DMS 273 (cell line): ENCODE data around the gene LIME1.

Source experiments
- DNase-seq: peaks from one replicate; lab custom pipeline; 2025; ENCODE audit not compliant: unreplicated experiment; lab: John Stamatoyannopoulos, UW

The LIME1 gene

GRCh38 chr20:63748934-63749270 lies 12.4 kb downstream of the LIME1 start:
- no peak for DNase-seq

GRCh38 chr20:63749597-63750508 lies 13.4 kb downstream of the LIME1 start:
- DNase-seq: peak; percentile 47

DNA sequence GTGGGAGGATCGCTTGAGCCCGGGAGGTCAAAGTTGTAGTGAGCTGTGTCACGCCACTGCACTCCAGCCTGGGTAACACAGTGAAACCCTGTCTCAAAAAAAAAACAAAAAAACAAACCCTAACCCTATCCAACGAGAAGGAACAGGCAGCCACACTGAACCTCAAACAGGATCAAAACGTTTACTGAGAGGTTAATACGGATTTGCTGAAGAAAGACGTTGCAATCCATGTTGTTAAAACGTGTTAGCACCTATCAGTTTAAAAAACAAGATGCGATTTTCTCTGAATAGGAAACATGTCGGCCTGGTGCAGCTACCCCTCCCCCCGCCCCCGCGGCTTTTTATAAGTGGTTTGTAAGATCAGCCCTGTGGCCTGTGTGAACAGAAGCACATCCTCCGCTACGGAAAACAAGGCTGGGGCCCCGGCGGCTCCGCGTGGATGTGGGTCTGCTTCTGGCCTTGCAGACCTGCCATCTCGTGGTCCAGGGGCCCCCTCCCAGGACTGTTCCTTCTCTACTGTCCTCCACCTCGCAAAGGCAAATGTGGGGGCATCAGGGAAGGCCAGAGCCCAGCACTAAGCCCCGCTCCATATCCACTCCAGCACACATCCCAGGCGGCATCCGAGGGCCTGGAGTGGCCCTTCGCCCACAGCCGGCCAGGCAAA lies 14.5 kb downstream of the LIME1 start:
- no peak for DNase-seq

DNA sequence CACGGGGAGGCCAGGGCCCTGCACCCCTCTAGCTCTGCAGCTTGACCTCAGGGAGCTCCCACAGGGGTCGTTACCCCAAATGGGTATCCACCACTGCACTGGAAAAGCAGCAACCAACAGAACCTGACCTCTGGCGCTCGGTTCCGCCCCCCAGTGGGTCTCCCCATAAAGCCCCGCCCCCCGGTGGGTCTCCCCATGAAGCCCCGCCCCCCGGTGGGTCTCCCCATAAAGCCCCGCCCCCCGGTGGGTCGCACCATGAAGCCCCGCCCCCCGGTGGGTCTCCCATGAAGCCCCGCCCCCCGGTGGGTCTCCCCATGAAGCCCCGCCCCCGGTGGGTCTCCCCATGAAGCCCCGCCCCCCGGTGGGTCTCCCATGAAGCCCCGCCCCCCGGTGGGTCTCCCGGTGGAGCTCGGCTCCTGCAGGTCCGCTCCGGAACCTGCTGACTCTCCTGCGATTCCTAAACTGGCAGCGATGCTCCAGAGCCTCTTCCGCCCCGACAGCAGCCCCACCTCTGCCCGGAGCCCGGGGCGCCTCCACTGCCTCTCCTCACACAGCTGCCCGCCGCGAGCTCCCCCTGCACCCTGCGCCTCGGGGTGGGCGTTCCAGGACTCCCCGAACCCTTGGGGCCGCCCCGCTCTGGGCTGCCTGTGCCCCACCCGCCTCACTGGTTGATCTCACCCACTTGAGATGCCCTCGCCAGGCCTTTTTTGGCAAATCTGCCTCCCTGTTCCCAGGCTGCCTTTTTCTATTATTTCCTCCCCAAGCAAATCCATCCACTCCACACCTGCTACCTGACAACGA lies 15.2 kb downstream of the LIME1 start:
- no peak for DNase-seq

GRCh38 chr20:63752411-63753101 lies 16.1 kb downstream of the LIME1 start:
- no peak for DNase-seq

DNA sequence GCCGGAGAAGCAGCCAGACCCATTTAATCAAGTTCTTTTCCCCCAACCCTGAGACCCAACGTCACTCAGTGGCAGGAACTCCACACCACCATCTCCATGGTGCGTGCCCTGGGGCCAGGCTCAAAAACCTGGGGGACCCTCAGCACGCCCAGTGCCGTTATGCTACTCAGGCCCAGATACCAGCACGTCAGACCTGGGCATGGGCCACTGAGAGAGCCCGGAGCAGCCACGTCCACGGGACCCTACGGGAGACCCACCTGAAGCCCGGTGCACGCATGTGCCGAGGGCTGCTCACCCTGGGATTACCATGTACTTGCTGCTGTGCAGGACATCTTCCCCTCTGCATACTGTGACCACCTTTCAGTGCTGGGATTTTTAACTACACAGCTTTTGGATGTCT lies 16.9 kb downstream of the LIME1 start:
- no peak for DNase-seq

DNA sequence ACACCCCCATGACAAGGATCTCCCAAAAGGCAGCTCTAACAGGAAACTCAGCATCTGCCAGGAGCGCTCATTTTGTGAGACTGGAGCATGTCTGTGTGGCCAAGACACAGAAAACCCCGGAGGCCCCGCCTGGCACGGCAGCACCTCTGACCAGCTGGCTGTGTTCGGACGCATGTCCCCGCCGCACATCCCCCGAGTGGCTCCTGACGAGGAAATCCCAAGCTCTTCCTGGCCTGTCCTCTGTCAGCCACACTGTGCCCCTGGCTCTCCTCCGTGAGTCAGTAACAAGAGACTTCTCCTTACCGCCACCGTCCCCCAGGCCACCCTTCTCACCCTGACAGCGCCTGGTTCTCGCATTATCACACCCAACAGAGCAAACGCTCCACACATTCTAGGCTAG lies 17.5 kb downstream of the LIME1 start:
- DNase-seq: no peak

DNA sequence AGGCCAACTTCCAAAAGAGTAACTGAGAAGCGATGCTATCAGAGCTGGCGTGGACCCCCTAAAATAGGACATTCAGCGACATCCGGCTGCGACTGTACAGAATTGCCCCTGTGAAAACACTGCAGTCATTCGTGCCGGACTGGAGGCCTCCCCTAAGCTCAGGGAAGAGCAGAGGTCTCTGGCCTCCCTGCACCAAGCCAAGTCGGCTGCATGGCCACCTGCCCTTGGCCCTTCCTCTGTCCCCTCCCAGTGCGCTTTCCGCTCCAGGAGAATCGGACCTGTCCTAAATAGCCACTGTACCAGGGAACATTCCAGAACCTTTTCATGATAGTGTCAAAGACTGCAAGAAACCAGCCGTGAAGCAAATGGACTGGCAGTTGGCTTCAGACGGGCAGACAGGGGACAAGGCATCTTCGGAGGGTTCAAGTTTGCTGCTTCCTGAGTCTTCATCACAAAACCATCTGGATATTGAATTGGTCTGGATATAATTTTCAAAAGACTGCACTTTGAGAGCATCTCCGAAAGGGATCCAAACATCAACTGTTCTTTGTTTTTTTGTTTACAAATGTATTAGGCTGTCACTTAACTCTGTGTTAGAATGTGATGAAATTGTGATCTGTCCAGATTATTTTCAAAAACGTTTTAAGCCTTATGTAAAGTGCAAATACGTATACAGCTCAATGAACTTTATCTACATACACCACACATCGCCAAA lies 19.6 kb downstream of the LIME1 start:
- no peak for DNase-seq

GRCh38 chr20:63756648-63756991 lies 20.2 kb downstream of the LIME1 start:
- no peak for DNase-seq

DNA sequence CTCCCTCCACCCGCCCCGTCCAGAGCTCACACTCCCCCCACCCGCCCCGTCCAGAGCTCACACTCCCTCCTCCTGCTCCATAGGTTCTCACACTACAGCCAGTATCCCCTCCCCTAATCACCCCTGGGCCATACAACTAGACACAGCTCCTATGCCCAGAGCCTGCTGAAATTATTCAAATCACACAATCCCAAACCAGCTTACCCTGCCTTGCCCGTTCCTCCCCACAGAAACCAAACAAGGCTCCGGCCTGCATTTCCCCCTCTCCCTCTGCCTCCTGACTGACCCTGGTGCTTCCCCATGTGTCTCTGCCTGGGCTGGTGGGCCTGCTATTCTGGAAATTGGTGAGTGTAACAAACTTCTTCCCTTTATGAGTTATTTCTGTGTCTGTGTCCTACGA lies 21.7 kb downstream of the LIME1 start:
- DNase-seq: no peak

- DNase-seq: no peak
These were observed 23.0 kb downstream of the LIME1 start for GRCh38 chr20:63759377-63759901.

DNA sequence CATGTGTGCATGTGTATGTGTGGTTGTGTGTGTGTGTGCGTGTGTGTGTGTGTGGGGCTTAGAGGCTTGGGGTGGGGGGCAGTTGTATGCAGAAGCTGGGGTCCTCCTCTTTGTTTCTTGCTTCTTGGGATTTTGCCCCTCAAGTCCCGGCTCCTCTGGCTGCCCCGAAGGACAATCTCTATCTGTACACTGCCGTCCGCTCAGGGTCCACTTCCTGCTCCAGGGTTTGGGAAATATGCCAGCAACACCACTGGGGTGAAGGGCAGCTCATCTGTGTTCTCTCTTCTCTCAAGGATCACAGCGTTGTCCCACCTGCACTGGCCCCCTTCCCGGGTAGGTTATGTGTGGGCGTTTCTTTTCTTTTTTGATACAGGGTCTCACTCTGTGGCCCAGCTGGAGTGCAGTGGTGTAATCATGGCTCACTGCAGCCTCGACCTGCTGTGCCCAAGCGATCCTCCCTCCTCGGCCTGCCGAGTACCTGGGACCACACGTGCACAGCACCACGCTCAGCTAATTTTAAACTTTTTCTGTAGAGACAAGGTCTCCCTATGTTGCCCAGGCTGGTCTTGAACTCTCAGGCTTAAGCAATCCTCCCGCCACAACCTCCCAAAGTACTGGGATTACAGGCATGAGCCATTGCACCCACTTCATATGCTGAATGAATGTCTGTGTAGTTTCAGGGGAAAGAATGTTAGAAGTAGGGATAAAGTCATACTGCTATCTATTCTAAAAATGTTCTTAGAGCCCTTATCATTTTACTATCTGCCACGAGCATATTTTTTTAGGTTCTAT lies 28.8 kb downstream of the LIME1 start:
- DNase-seq: no peak

GRCh38 chr20:63765902-63766301 lies 29.4 kb downstream of the LIME1 start:
- DNase-seq: no peak

- peak; percentile 89 for DNase-seq
These were observed 30.4 kb downstream of the LIME1 start for GRCh38 chr20:63766695-63767426.

DNA sequence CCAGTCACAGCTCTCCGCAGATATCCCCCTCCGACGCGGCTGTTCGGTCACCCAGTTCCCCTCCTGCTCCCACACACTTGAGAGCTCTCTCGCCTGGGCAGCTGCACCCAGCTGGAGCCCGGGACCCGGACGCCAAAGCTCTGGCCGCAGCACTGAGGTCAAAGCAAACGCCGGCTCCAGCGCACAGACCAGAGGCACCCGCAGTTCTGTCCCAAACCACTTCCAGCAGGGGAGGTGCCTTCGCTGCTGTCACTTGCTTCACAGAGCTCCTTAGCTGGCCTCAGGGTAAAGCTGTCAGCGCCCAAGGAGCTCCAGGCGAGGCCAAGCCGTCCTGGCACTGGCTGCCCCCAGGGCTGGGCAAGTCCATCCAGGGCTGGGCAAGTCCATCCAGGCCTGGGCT lies 31.0 kb downstream of the LIME1 start:
- no peak for DNase-seq

DNA sequence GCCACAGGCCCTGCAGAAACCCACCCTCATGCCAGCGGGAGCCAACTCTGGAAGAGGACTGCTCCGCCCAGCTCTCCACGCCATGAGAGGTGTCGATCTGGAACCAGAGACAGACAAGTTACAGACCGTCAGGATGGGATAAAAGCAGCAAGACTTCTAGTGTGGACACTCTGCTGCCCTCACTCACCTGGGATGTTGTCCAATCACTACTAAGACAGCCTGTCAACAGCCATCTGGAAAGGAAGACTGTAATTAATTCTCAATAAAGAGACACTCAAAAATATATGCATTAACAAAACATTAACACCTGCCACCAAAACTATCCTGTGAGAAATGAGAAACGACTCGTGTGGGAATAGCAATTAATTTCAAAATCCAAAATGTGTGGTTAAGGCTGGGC lies 31.4 kb downstream of the LIME1 start:
- DNase-seq: peak; percentile 47

GRCh38 chr20:63768591-63769515 lies 32.4 kb downstream of the LIME1 start:
- no peak for DNase-seq
